ENCODE measurements around the gene TSC22D1.
"Not testable (repeated sequence)": the region's sequence is repeated elsewhere in the genome, so short reads cannot be mapped to it uniquely, and the experiment has no call there.

Gene TSC22D1

DNA sequence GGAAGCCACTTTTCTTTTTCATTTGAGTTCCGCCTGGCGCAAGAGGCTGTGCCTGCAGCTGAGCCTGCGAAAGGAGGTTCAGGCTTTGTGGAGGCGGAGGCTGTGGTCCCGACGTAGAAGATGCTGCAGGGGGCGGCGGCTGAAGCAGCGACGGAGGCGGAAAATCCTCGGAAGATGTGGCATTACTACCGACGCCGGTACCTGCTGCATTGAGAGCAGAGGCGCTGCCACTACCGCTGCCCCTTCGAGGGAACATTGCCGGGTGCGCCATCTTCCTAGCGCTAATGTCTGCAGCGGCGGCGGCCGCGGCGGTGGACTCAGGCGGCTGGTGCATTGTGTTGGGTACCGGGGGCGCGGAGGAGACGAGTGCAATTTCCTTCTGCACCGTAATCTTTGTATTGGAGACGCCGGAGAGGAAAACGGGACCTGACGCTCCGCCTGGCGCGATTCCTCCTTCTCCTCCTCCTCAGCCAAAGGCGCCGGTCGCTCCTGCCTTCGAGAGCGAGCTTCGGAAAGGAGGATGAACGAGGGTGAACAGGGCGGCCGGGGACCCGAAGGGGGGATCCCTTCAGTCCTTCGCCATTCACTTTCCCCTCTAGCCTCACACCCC, at the start of gene TSC22D1:
TSC22D1 (minus strand) TSS at position 590 of the 610 bp plus-strand sequence; CDS start at position 334, 256 bp downstream.
- peak; percentile 39 to 41 for DNase-seq

DNA sequence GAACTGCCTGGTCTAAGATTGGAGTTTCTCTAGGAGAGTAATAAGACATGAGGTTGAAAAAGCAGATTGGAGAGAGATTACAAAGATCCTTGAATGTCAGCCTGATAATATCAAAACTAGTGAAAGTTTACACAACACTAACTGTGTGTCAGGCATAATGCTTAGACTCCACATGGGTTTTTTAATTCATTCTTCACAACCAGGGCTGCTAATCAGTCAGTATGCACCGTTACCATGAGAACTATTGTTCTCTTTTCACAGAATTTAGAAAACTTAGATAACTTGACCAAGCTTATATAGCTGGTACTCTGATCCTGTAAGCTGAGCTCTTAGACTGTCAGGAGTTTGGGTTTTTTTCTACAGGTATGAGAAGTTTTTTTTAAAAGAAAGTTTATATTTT, 46.6 kb upstream of the TSC22D1 start:
- no peak for DNase-seq

DNA sequence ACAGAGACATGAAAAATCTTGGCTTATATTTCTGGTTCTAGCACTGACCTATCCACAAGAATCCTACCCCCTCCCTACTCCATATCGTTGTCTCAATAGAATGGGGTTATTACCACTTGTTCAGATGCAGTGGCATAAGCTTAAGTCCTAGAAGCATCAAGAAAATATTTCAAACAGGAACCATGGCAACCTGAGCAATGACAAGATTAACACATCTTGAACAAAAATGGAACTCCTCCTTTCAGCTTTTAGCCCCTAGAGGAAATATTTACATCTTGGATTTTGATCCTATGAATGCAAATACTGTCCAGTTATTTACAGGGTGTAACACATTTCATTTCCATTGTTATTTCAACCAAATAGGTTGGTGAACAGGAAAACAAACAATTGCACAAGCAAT, 46.1 kb upstream of the TSC22D1 start:
- DNase-seq = no peak

DNA sequence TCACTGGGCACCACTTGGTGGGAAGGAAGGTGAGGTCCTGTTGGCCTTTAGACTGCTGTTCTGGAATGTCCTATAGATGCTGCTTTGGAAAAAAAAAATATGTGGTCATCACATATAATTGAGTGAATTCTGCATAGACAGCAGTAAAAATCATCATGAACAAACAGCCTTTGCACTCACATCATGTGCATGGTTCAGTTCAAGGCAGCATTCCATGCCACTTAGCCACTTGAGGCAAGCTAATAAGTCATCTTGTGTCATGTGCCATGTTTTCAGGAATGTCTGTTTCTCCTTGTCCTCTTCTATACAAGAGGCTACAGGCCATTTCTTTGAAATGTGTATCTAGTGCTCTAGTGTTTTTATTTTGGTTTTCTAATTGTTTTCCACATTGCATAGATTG, 43.9 kb upstream of the TSC22D1 start:
- no peak for DNase-seq

DNA sequence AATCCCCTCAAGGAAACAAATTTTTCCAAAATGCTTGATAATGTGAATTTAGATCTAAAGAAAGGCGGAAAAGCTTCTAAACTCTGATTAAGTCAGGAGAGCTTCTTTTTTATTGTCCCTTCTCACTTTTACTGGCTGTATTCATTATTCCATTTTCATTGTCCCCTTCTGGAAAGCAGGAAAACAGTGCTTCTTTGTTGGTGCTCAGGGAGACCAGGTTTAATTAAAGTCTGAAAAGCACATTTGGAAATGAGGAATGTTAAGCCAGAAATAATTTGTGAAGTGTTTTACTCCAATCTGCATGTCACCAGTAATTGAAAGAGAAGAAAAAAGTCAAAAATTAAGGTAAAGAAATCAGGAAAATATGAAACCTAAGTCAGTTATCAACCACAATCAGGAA, 43.5 kb upstream of the TSC22D1 start:
- no peak for DNase-seq

DNA sequence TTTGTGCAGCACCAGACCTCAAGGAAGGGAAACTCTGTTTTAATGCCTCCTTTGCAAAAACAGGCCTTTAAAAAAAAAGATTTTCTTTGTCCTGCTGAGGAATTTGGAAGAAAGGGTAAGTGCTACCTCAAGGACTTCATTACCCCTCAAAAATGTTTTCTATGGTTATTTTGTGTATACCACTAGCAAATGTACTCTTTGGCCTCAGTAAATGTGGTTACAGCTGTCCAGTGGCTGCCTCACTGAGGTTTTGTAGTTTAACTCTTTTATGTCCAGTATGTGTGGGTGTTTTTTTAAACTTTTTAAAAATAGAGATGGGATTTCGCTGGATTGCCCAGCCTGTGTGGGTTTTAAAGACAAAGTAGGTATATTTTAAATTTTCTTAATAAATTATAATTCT, 42.2 kb upstream of the TSC22D1 start:
- DNase-seq = no peak

DNA sequence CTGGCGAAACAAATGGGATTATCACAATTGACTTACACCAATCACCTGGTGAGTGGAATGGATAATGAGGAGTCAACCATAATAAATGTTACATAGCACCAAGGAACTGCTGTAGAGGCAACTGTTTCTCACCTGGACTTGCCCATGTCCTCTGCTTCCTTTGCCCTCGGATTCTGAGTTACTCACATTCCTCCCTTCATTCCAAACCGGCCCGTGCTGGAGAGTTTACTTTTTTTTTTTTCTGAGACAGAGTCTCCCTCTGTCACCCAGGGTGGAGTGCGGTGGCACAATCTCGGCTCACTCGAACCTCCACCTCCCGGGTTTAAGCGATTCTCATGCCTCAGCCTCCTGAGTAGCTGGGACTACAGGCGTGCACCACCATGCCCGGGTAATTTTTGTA, 41.5 kb upstream of the TSC22D1 start:
- no peak for DNase-seq

DNA sequence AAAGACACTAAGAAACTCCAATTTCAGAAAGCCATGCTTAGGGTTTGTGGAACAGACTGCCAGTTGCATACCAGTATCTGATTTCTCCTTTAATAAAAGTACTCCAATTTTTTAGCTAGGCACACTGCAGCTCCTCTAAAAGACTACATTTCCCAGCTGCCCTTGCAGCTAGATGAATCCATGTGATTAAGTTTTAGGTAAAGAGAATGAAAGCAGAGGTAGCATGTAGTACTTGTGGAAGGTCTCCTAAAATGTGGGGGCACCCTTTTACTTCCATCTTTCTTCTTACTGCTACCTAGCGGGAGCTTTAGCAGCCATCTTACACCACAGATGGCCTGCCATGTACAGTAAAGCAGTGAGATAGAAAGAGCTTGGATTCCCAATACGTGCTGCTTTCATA, 33.0 kb upstream of the TSC22D1 start:
- DNase-seq = no peak

DNA sequence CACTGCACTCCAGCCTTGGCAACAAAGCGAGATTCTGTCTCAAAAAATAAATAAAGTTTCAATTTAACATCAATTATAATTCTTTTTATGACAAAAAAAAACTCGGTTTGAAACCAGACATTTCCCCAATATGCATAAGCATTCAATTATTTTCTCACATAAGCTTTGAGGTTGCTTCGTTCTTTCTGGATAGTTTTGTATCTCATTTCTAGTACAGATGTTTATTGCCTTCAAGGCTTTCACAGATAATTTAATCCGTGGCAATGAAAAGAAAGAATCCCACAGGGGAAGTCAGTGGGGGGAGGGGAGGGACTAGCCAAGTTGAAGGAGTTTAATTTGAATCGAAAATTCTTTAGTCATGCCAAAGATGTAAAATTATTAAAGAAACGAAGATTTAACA, 29.6 kb upstream of the TSC22D1 start:
- no peak for DNase-seq

DNA sequence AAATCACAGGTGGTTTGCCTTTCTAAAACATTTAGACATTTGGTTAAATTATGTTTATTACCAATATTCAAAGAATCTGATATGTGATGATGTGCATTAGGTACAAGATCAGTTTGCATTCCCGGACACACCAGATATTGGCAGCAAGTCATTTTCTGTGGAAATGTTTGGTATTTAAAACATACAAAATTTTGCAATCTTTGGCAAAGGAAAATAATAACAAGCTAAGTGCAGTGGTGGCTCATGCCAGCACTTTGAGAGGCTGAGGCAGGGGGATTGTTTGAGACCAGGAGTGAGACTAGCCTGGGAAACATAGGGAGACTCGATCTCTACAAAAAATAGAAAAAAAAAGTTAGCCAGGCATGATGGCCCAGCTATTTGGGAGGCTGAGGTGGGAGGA, 29.1 kb upstream of the TSC22D1 start:
- DNase-seq = no peak

DNA sequence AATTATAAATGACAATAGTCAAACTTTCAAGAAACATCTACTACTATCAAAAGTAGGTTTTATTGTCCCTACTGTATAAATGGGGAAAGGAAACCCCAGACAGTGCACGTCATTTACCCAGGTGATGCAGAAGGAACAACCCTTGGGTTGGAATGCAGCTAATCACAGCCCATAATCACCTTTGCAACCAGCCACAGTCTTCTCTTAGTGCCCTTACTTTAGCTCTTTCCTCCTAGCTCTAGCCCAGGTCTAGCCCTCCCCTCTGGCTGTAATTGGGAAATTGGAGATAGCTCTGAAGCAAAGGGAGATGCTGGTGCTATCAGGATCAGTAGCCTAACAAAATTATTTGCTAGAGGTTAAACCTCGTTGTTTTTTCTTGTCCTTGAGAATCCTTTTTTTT, 25.5 kb upstream of the TSC22D1 start:
- DNase-seq = no peak

DNA sequence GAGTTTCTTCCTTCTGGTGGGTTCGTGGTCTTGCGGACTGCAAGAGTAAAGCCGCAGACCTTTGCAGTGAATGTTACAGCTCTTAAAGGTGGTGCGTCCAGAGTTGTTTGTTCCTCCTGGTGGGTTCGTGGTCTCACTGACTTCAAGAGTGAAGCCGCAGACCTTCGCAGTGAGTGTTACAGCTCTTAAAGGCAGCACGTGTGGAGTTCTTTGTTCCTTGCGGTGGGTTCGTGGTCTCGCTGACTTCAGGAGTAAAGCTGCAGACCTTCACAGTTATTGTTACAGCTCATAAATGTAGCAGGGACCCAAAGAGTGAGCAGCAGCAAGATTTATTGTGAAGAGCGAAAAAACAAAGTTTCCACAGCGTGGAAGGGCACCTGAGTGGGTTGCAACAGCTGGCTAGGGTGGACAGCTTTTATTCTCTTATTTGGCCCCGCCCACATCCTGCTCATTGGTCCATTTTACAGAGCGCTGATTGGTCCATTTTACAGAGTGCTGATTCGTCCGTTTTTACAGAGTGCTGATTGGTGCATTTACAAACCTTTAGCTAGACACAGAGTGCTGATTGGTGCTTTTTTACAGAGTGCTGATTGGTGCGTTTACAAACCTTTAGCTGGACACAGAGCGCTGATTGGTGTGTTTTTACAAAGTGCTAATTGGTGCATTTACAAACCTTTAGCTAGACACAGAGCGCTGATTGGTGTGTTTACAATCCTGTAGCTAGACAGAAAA, 17.9 kb upstream of the TSC22D1 start:
- DNase-seq = not testable (repeated sequence)

DNA sequence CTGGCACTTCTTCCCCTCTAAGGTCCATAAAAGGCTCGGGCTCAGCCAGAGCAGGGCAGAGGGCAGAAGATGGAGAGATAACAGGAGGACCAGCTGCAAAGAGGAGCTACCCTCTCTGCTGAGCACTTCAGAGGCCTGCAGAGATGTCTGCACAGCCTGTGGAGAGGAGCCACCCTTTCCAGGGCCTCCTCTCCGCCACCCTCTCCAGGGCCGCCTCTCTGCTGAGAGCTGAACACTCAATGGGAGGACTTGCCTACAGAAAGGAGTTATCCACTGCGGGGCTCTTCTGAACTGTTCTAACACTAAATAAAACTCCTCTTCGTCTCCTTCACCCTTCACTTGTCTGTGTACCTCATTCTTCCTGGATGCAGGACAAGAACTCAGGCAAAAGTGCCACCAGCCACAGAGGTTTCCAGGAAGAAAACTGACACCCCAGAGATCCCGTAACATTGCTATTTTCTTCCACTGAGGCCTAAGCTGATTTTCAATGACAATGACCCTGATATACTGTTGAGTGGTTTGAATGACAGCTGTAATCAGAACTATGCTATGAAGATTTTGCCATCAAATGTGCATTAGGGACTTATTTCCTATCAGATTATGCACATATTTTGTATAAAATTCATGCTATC, 16.2 kb upstream of the TSC22D1 start:
- DNase-seq = no peak

DNA sequence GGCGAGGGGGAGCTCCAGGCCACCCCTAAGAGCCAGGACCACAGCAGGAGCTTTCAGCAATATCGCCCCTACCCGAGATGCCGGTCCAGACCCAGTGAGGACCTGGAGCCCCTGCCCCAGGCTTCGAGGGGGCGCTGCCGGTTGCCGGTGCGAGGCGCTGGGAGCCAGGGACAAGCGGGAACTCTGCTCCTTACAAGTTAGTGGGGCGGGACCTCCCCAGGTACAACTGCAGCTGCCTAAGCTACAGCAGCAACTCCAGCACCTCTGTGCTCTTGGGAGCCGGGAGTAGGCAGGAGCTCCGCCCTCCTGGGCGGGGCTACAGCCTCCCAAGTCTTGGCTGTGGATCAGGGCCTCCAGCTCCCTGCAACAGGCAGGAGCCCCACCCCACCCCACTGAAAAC, 15.2 kb upstream of the TSC22D1 start:
- DNase-seq = no peak

DNA sequence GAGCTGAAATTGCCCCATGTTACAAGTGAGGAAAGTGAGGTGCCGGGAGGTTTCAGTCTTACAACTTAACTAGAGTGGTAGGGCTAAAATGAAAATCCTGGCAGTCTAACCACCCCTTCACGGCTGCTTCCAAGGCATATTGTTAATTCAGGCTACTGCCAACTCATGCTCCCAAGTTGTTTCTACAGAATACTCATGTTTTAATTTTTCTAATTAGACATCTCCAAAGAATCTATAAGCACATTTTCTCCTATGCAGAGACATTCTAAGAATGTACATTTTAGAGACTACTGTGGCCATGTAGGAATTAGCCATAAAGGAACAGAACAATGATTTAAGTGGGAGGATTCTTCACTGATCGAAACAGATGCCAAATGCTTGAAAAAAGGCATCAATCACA, 7.0 kb upstream of the TSC22D1 start:
- DNase-seq = no peak

DNA sequence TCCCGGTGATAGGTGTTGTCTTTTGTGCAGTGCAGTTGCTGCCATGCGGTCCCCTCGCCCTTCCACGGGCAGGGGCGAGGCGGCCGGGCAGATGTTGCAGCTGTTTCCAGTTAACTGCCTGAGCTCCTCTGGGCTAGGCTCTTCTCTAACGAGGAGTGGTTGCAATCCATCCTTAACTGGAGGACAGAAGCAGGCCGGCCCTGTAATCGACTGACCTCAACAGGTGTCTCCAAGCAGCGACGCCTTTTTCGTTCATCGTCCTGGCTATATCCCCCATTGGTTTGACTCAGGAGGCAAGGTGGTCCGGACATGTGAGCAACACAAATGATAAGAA, 1.9 kb upstream of the TSC22D1 start:
- DNase-seq = no peak

DNA sequence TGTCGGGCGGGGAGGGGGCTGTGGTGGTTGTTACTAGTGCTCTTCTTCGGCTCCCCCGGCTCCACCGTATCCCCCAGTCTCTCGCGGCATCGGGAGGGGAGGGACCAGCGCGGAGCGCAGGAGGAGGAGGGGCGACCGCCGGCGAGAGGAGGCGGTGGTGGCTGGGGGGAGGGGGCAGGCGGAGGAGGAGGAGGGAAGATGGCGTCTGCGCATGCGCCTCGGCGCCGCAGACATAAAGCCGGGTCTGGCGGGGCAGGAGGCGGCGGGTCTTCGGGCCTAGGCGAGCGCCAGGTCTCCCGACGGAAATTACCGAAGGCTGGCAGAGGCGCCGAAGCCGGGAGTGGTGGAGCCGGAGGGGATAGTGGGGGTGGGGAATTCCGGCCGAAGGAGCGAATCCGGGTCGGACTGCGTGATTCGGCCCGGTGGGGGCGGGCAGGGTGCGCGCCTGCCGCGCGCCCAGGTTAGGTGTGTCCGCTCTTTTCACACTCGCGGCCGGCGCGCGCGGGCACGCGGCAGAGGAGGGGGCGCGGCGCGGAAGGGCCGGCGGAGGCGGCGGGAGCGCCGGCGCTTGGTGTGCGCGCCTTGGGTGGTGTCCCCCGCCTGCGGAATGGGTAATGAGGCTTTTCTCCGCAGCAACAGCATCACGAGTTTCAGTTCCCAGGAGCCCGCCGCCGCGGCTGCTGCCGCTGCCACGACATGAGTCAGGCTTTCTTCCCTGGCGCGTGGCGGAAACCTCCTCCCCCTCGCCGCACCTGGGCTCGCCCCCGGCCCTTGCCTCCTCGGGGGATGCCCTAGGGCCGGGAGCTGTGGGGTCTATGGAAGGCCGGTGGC, 1.3 kb upstream of the TSC22D1 start:
- DNase-seq = peak; percentile 90 to 91

DNA sequence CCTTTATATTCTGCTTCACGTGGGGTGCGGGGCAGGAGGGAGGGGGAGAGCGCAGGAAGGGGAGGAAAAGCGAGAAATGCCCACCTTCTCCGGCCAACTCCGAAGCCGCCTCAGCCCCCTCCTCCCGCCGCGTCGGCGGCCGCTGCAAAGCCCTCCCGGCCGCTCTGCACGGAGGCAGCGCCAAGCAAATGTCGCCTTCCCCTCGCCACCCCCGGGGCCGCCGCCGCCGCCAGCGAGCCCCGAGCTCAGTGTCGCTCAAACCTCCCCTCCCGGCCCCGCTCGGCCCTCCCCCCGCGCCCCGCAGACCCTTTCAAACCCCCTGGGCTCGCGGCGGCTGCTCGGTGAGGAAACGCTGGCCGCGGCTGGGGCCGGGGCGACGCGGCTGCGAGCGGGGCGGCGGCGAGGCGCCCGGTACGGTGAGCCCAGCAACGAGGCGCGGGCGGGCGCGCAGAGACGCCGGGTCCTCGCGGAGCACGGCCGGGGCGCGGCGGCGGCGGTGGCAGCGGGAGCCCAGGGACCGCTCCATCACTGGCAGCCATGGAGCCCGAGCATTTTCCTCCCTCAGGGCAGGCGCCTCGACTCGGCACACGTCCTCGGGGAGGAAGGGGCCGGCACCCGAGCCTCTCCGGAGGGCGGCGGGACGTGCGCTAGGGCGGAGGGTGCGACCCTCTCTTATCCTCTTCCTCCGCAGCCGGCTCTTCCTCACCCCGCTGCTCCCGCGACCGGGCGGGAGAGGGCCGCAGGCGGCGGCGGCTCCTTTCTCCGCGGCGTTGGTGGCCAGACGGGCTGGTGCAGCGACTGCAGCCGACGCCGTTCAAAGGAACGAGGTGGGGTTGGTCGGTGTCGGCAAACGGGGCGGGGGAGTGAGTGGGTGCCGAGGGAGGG, 463 bp upstream of the TSC22D1 start:
- peak; percentile 18 to 24 for DNase-seq

DNA sequence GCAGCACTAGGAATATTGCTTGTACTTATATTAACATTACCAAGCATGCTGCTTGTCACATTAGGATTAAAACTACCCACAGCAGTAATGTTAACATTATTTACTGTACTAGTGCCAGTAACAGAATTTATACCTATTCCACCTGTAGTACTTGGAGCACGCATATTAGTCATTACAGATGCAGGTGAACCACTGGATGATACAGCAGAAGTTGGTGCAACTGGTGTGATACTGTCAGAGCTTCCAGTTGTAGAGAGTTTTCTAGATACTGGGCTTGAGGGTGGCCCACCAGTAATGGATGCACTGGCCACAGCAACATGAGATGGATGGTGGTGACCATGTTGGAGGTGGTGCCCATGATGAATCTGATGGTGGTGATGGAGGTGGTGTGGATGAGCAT, 1.1 kb downstream of the TSC22D1 start:
- DNase-seq = no peak

DNA sequence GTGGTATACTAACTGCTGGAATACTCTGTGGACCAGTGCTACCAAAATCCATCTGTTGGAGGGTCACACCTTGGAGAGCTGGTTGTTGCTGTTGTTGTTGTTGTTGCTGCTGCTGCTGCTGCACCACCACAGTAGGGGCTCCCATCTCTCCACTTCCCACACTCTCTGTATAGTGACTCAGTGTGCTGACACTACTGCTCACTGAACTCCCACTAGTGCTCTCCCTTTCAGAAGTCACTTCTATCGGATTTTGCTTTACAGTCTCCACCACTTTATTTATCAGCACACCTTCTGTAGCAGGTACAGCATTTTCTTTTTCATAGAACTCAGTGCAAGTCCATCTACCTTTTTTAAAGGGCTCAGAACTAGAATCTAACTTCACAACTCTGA, 1.7 kb downstream of the TSC22D1 start:
- no peak for DNase-seq

DNA sequence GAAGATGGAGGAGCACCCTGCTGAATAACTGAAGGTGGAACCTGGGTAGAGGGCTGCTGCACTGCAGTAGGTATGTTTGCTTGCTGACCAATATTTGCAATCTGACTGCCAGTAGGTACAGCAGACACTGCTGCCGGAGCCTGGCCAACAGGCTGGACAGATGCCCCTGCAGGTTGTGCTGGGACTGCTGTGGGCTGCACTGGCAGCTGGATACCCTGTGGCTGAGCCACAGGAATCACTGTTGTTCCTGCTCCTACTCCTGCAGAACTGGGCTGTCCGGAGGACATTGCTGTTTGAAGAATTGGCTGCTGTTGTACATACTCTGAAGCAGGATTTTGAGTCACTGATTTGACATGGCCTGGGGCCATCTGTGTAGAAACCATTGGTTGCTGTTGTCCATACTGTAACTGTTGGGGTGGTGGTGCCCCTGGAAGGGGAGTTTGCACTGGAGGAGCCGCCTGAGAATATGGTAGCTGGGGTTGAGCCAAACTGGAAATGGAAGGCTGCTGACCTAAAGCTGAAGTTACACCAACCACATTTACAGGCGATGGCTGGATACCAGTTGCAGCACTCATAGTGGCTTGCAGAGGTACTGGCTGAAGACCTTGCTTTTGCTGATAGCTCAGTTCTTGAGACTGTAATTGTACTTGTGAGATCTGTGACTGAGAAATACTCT, 2.2 kb downstream of the TSC22D1 start:
- DNase-seq = no peak

DNA sequence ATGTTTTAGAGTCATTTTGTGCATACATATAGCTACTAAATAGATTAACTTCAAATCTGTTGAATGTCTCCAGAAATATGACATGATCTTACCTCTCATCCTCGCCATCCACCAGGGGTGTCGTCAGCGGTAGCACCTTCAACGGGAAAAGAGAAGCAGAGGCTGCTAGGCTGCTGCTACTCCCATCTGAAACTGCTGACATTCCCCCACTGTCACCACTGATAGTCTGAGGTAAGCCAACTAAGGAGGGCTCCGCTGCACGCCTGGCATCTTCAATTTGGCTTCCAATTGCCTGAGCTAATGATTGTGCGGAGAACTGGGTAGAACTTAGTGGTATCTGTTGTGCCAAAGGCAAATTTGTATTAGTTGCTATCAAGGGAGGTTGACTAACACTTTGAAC, 3.1 kb downstream of the TSC22D1 start:
- no peak for DNase-seq
